Endodermal cell (in vitro differentiated cells): ENCODE measurements around the gene GALR1. TPM values are rescaled to one million over a fixed set of nuclear protein-coding genes. Genes with fewer than 3 reads are reported as not detected.

ENCODE experiments used
- DNase-seq: peaks from one replicate; pipeline ENCODE4 v3.0.0-alpha.2; 2017
- H3K27ac ChIP-seq: 2 replicates; pipeline ENCODE4 v1.5.1; 2013; ENCODE audit warnings: mild to moderate bottlenecking, low read depth, low read length, moderate library complexity
- H3K27me3 ChIP-seq: 2 replicates; pipeline ENCODE4 v1.6.1; 2013; ENCODE audit warnings: mild to moderate bottlenecking, low read length, moderate library complexity; ENCODE audit not compliant: insufficient read depth, control insufficient read depth, poor library complexity, severe bottlenecking
- H3K36me3 ChIP-seq: 2 replicates; pipeline ENCODE4 v1.7.0; 2013; ENCODE audit warnings: mild to moderate bottlenecking, low read length, moderate library complexity; ENCODE audit not compliant: control insufficient read depth, insufficient read depth
- H3K4me1 ChIP-seq: one replicate; pipeline ENCODE4 v1.7.0; 2013; ENCODE audit warnings: low read length; ENCODE audit not compliant: control insufficient read depth, insufficient read depth
- H3K4me3 ChIP-seq: 2 replicates; pipeline ENCODE4 v1.5.1; 2013; ENCODE audit warnings: mild to moderate bottlenecking, low read length, moderate library complexity
- H3K9ac ChIP-seq: 2 replicates; pipeline ENCODE4 v1.6.1; 2013; ENCODE audit warnings: mild to moderate bottlenecking, low read length, moderate library complexity; ENCODE audit not compliant: poor library complexity, severe bottlenecking; ENCODE audit errors: extremely low read depth
- H3K9me3 ChIP-seq: 2 replicates; pipeline ENCODE4 v1.6.1; 2013; ENCODE audit warnings: mild to moderate bottlenecking, low read length, moderate library complexity; ENCODE audit not compliant: control insufficient read depth
- H3K27ac Mint-ChIP-seq: 2 replicates; pipeline ENCODE4 v1.8.0; 2020; ENCODE audit warnings: mixed read lengths
- H3K27me3 Mint-ChIP-seq: 2 replicates; pipeline ENCODE4 v1.8.0; 2021; ENCODE audit warnings: mild to moderate bottlenecking, mixed read lengths; ENCODE audit not compliant: insufficient read depth
- H3K36me3 Mint-ChIP-seq: 2 replicates; pipeline ENCODE4 v1.8.0; 2020; ENCODE audit warnings: low read depth, mixed read lengths
- H3K4me1 Mint-ChIP-seq: 2 replicates; pipeline ENCODE4 v1.8.0; 2020; ENCODE audit warnings: mixed read lengths
- H3K4me3 Mint-ChIP-seq: 2 replicates; pipeline ENCODE4 v1.8.0; 2020; ENCODE audit warnings: mild to moderate bottlenecking, moderate library complexity, mixed read lengths
- H3K9me3 Mint-ChIP-seq: 2 replicates; pipeline ENCODE4 v1.8.0; 2020; ENCODE audit warnings: mild to moderate bottlenecking, mixed read lengths
- CTCF ChIP-seq: fragments of 200-600 bp; sonication (generic); conservative IDR thresholded peaks from 2 replicates; pipeline ENCODE4 v1.5.0; 2021; ENCODE audit warnings: antibody characterized with exemption, mild to moderate bottlenecking
- WGBS, 2 experiments: methylation state at CpG; one replicate each; pipeline versions ENCODE4 v1.1.5 to v1.1.7; 2013; ENCODE audit warnings: missing lambda C conversion rate in 2 of 2, mixed read lengths in 1 of 2; ENCODE audit not compliant: insufficient coverage in 1 of 2, insufficient read length in 1 of 2; 5-methylcytosine and 5-hydroxymethylcytosine counted together
- total RNA-seq, 2 donors: library from RNA; stranded (reverse); fragmentation: NEBNext Ultra II Directional in 1 of 2; extraction: Animal tissue kit (Norgen Biotek cat#: 25700) in 1 of 2; gene quantifications; 2 replicates in 1 of 2; 3 replicates in 1 of 2; pipeline ENCODE4 v1.2.1, GENCODE V29; 2021

The GALR1 gene
- total RNA-seq, 2 donors from 2014 or later, result 0.04 TPM; not detected in 1

GRCh38 chr18:77316641-77317040 is 67.0 kb downstream of the GALR1 start:
- Histone ChIP-seq H3K27me3 (no peaks in the 10 kb centered on the region), H3K4me3 (no peak overlapping the region), H3K9me3 (no peaks in the 10 kb centered on the region), H3K4me1 (no peaks in the 10 kb centered on the region), H3K27ac (no peak overlapping the region), H3K36me3 (no peaks in the 10 kb centered on the region), H3K9ac (no peak overlapping the region)
- Mint-ChIP-seq H3K27me3 (no peaks in the 10 kb centered on the region), H3K4me1 (peaks cover 10% of the 10 kb centered on the region), H3K36me3 (no peaks in the 10 kb centered on the region), H3K27ac (no peak overlapping the region), H3K9me3 (no peaks in the 10 kb centered on the region), H3K4me3 (no peak overlapping the region)
- WGBS, 2 experiments, result 80 to 93% methylated on average over 3 to 4 of the region's 4 CpGs
- no peak for DNase-seq
- TF ChIP-seq CTCF, result no peak

- Histone ChIP-seq H3K4me1 (no peaks in the 10 kb centered on the region), H3K9me3 (no peaks in the 10 kb centered on the region), H3K4me3 (no peak overlapping the region), H3K27me3 (no peaks in the 10 kb centered on the region), H3K9ac (no peak overlapping the region), H3K36me3 (no peaks in the 10 kb centered on the region), H3K27ac (no peak overlapping the region)
- TF ChIP-seq CTCF, result no peak
- peaks cover 10% of the 10 kb centered on the region for H3K4me1 Mint-ChIP-seq
- no peaks in the 10 kb centered on the region for H3K27me3 Mint-ChIP-seq
- 91 to 100% methylated on average over 2 to 4 of the region's 5 CpGs for WGBS, 2 experiments
- H3K36me3 Mint-ChIP-seq, result no peaks in the 10 kb centered on the region
- no peak for DNase-seq
- H3K9me3 Mint-ChIP-seq, result no peaks in the 10 kb centered on the region
- H3K27ac Mint-ChIP-seq, result no peak overlapping the region
- no peak overlapping the region for H3K4me3 Mint-ChIP-seq
Measured at GRCh38 chr18:77320971-77321559, 71.4 kb downstream of the GALR1 start.

GRCh38 chr18:77321823-77322805 is 72.5 kb downstream of the GALR1 start:
- Mint-ChIP-seq H3K4me1 (peaks cover 10% of the 10 kb centered on the region), H3K27me3 (no peaks in the 10 kb centered on the region), H3K27ac (no peak overlapping the region), H3K9me3 (no peaks in the 10 kb centered on the region), H3K4me3 (no peak overlapping the region), H3K36me3 (no peaks in the 10 kb centered on the region)
- 92 to 94% methylated on average over 20 to 23 of the region's 23 CpGs for WGBS, 2 experiments
- no peaks in the 10 kb centered on the region for H3K4me1 ChIP-seq
- TF ChIP-seq CTCF, result no peak
- H3K9me3 ChIP-seq, result no peaks in the 10 kb centered on the region
- no peak overlapping the region for H3K4me3 ChIP-seq
- no peak for DNase-seq
- no peaks in the 10 kb centered on the region for H3K36me3 ChIP-seq
- no peak overlapping the region for H3K27ac ChIP-seq
- no peak overlapping the region for H3K9ac ChIP-seq
- H3K27me3 ChIP-seq, result no peaks in the 10 kb centered on the region
